SK-N-SH (cell line): ENCODE results near the gene CTNND1. TPM values are rescaled to one million over a fixed set of nuclear protein-coding genes. Genes with fewer than 3 reads are reported as not detected.

Experiments
- CTCF ChIA-PET: fragments of 300-600, 350-600 bp; formaldehyde crosslinking; extraction: SDS; loops from one replicate; lab custom pipeline; 2021; lab: Yijun Ruan, JAX
- POLR2A ChIA-PET: fragments of 350-600 bp; sonication (Branson Sonifier 250); formaldehyde crosslinking; extraction: SDS; loops from one replicate; lab custom pipeline; 2020; ENCODE audit warnings: antibody characterized with exemption, inconsistent platforms; lab: Yijun Ruan, JAX
- DNase-seq: peaks from one replicate; pipeline ENCODE4 v3.0.0; 2012
- H2AFZ ChIP-seq: fragments of 200-600 bp; sonication (generic); 2 replicates; pipeline ENCODE4 v1.8.1; 2016; ENCODE audit warnings: antibody characterized with exemption, mild to moderate bottlenecking, low read depth
- H3F3A ChIP-seq: fragments of 200-600 bp; sonication (generic); replicated peaks from 2 replicates; pipeline ENCODE3; 2016; ENCODE audit warnings: antibody characterized with exemption, mild to moderate bottlenecking; ENCODE audit not compliant: insufficient read depth
- H3K27ac ChIP-seq, 2 experiments: fragments of 200-500 bp in 1 of 2; fragments of 200-600 bp in 1 of 2; sonication (Bioruptor generic) in 1 of 2; sonication (generic), shearing (Covaris generic) in 1 of 2; 2 replicates each; pipeline versions ENCODE4 v1.5.1 to v1.6.1; 2014 to 2016; ENCODE audit warnings: low read depth in 2 of 2, inconsistent platforms in 1 of 2, low read length in 1 of 2, mild to moderate bottlenecking in 1 of 2, mixed read lengths in 1 of 2
- H3K27me3 ChIP-seq: fragments of 200-600 bp; sonication (generic), shearing (Covaris generic); 2 replicates; pipeline ENCODE4 v1.6.1; 2016; ENCODE audit warnings: mixed run types; ENCODE audit not compliant: insufficient read depth
- H3K36me3 ChIP-seq, 2 experiments: fragments of 200-500 bp in 1 of 2; fragments of 200-600 bp in 1 of 2; sonication (Bioruptor generic) in 1 of 2; sonication (generic) in 1 of 2; replicated peaks in 1 of 2; 2 replicates each; pipeline versions ENCODE3 to v1.5.1; 2014 to 2016; ENCODE audit warnings: low read length in 1 of 2, mild to moderate bottlenecking in 1 of 2; ENCODE audit not compliant: insufficient read depth in 2 of 2, control insufficient read depth in 1 of 2
- H3K4me1 ChIP-seq, 2 experiments: fragments of 200-500 bp in 1 of 2; fragments of 200-600 bp in 1 of 2; sonication (Bioruptor generic) in 1 of 2; sonication (generic), shearing (Covaris generic) in 1 of 2; 2 replicates each; pipeline versions ENCODE4 v1.5.1 to v1.6.1; 2014 to 2016; ENCODE audit warnings: low read depth in 1 of 2, low read length in 1 of 2, mixed run types in 1 of 2; ENCODE audit not compliant: insufficient read depth in 2 of 2, control insufficient read depth in 1 of 2
- H3K4me2 ChIP-seq: fragments of 200-600 bp; sonication (generic), shearing (Covaris generic); 2 replicates; pipeline ENCODE4 v1.6.1; 2017; ENCODE audit warnings: mixed run types
- H3K4me3 ChIP-seq, 2 experiments: fragments of 200-500 bp in 1 of 2; fragments of 200-600 bp in 1 of 2; sonication (Bioruptor generic) in 1 of 2; sonication (generic), shearing (Covaris generic) in 1 of 2; 2 replicates each; pipeline versions ENCODE4 v1.5.1 to v1.8.1; 2014 to 2016; ENCODE audit warnings: low read depth in 2 of 2, inconsistent platforms in 1 of 2, low read length in 1 of 2, mild to moderate bottlenecking in 1 of 2, mixed read lengths in 1 of 2, moderate library complexity in 1 of 2
- H3K79me2 ChIP-seq: fragments of 200-600 bp; sonication (generic); 2 replicates; pipeline ENCODE4 v1.8.1; 2017; ENCODE audit warnings: mild to moderate bottlenecking; ENCODE audit not compliant: insufficient read depth
- H3K9ac ChIP-seq: fragments of 200-600 bp; sonication (generic); 2 replicates; pipeline ENCODE4 v1.6.1; 2017; ENCODE audit warnings: mixed run types
- H3K9me2 ChIP-seq: fragments of 200-600 bp; sonication (generic); 2 replicates; pipeline ENCODE4 v1.6.1; 2017; ENCODE audit warnings: mixed run types
- H3K9me3 ChIP-seq: fragments of 200-600 bp; sonication (generic); 2 replicates; pipeline ENCODE4 v1.6.1; 2017; ENCODE audit warnings: mixed run types, mild to moderate bottlenecking, moderate library complexity
- H4K20me1 ChIP-seq: fragments of 200-600 bp; sonication (generic); 2 replicates; pipeline ENCODE4 v1.6.1; 2017; ENCODE audit warnings: mild to moderate bottlenecking, mixed run types; ENCODE audit not compliant: insufficient read depth
- CHD2 ChIP-seq: fragments of 150-350 bp; IDR thresholded peaks from 2 replicates; pipeline ENCODE4 v1.6.1; 2018; ENCODE audit warnings: low read length; ENCODE audit not compliant: partially characterized antibody
- CTCF ChIP-seq: fragments of 200-600 bp; sonication (generic); IDR thresholded peaks from 2 replicates; pipeline ENCODE4 v1.6.1; 2017; ENCODE audit warnings: antibody characterized with exemption, mild to moderate bottlenecking, moderate library complexity
- ELF1 ChIP-seq: IDR thresholded peaks from 2 replicates; pipeline ENCODE4 v1.4.0; 2012
- FOSL2 ChIP-seq: IDR thresholded peaks from 2 replicates; pipeline ENCODE4 v1.4.0; 2012; ENCODE audit warnings: low read depth, mild to moderate bottlenecking, moderate library complexity, borderline replicate concordance
- FOXJ3 ChIP-seq: sonication (generic); formaldehyde crosslinking; IDR thresholded peaks from 2 replicates; pipeline ENCODE4 v1.5.1; 2020; ENCODE audit warnings: mild to moderate bottlenecking, missing genetic modification reagents
- FOXM1 ChIP-seq: IDR thresholded peaks from 2 replicates; pipeline ENCODE4 v1.4.0; 2012; ENCODE audit warnings: low read depth, mild to moderate bottlenecking
- JUND ChIP-seq: IDR thresholded peaks from 2 replicates; pipeline ENCODE4 v1.4.0; 2012
- MAX ChIP-seq: IDR thresholded peaks from 2 replicates; pipeline ENCODE4 v1.4.0; 2012; ENCODE audit warnings: low read depth
- NFIC ChIP-seq: IDR thresholded peaks from 2 replicates; pipeline ENCODE4 v1.4.0; 2012; ENCODE audit warnings: borderline replicate concordance
- PBX3 ChIP-seq: IDR thresholded peaks from 2 replicates; pipeline ENCODE4; 2012
- RAD21 ChIP-seq: IDR thresholded peaks from 2 replicates; pipeline ENCODE4 v1.6.1; 2012; ENCODE audit warnings: mild to moderate bottlenecking, low read length
- RFX5 ChIP-seq: IDR thresholded peaks from 2 replicates; pipeline ENCODE4 v1.6.1; 2012; ENCODE audit warnings: mild to moderate bottlenecking, improper control_type of control experiment, low read length
- RXRA ChIP-seq: IDR thresholded peaks from 2 replicates; pipeline ENCODE4 v1.4.0; 2012; ENCODE audit warnings: low read depth, mild to moderate bottlenecking, borderline replicate concordance
- SMC3 ChIP-seq: IDR thresholded peaks from 2 replicates; pipeline ENCODE4 v1.6.1; 2012; ENCODE audit warnings: low read depth, low read length, improper control_type of control experiment
- USF1 ChIP-seq: IDR thresholded peaks from 2 replicates; pipeline ENCODE4 v1.4.0; 2012; ENCODE audit warnings: low read depth, borderline replicate concordance
- USF2 ChIP-seq: fragments of 150-350 bp; IDR thresholded peaks from 2 replicates; pipeline ENCODE4 v1.6.1; 2017; ENCODE audit warnings: antibody characterized with exemption, low read length, low read depth, borderline replicate concordance
- YY1 ChIP-seq: IDR thresholded peaks from 2 replicates; pipeline ENCODE4 v1.4.0; 2012; ENCODE audit warnings: low read depth, mild to moderate bottlenecking
- WGBS: methylation state at CpG from one replicate; pipeline ENCODE4 v1.1.6; 2017; ENCODE audit warnings: low lambda C conversion rate; 5-methylcytosine and 5-hydroxymethylcytosine counted together
- polyA plus RNA-seq, 3 experiments: library from polyadenylated mRNA; depleted of rRNA; stranded (reverse); fragments of >200 nt; gene quantifications; 2 replicates each; pipeline ENCODE4 v1.2.3, GENCODE V29; 2012

The CTNND1 gene
- polyA plus RNA-seq, 1 of the 3 experiments (the other 2 are of a cell fraction) = 39.4 TPM

- no peaks in the 10 kb centered on the region for H3K9me3 ChIP-seq
- H3K4me2 ChIP-seq = no peak overlapping the region
- no peaks in the 10 kb centered on the region for H3K79me2 ChIP-seq
- no peak for DNase-seq
- H3K9ac ChIP-seq = no peak overlapping the region
- H3K27ac ChIP-seq = no peak overlapping the region
- no peaks in the 10 kb centered on the region for H4K20me1 ChIP-seq
- 95% methylated on average over 5 of the region's 5 CpGs for WGBS
- ChIA-PET POLR2A (no interaction called here), CTCF (interaction anchor here (2.2 kb wide), 1 partner anchor 15 kb away, joined by 12 read pairs; no protein-coding TSS in a partner anchor)
- no peaks in the 10 kb centered on the region for H3K27me3 ChIP-seq
- peaks cover 65 to 71% of the 10 kb centered on the region in 2 experiments for H3K36me3 ChIP-seq
- H3K4me1 ChIP-seq = no peaks in the 10 kb centered on the region
- no peaks in the 10 kb centered on the region for H3K9me2 ChIP-seq
- no peaks in the 10 kb centered on the region for H3F3A ChIP-seq
- TF ChIP-seq RFX5 = no peak
- no peak for TF ChIP-seq RAD21
- TF ChIP-seq CTCF = no peak
- TF ChIP-seq MAX = no peak
- no peak for TF ChIP-seq PBX3
- no peak for TF ChIP-seq FOXM1
- no peak for TF ChIP-seq RXRA
- no peak for TF ChIP-seq JUND
- no peak overlapping the region for H2AFZ ChIP-seq
- H3K4me3 ChIP-seq = no peak overlapping the region
Observed at GRCh38 chr11:57815877-57816276, 54.3 kb downstream of the CTNND1 start.

- Histone ChIP-seq H3K4me1 (no peaks in the 10 kb centered on the region), H2AFZ (no peak overlapping the region), H3K36me3 (peaks cover 44 to 46% of the 10 kb centered on the region in 2 experiments), H3K4me3 (no peak overlapping the region), H4K20me1 (no peaks in the 10 kb centered on the region), H3K27ac (no peak overlapping the region), H3K79me2 (no peaks in the 10 kb centered on the region), H3K9ac (no peak overlapping the region), H3K27me3 (no peaks in the 10 kb centered on the region), H3K9me2 (no peaks in the 10 kb centered on the region), H3K9me3 (no peaks in the 10 kb centered on the region), H3K4me2 (no peak overlapping the region), H3F3A (no peaks in the 10 kb centered on the region)
- CTCF ChIA-PET = interaction anchor here (0.9 to 2.0 kb wide), 4 partner anchors 9 to 705 kb away, joined by 4 to 17 read pairs (median 4); no protein-coding TSS in a partner anchor
- no peak for DNase-seq
- POLR2A ChIA-PET = no interaction called here
- WGBS = 95% methylated on average over 1 of the region's 1 CpG
- TF ChIP-seq ELF1 (no peak), RAD21 (no peak), FOXM1 (no peak), CHD2 (no peak), NFIC (no peak), YY1 (no peak), FOXJ3 (CRISPR knock-in tag) (no peak), RXRA (no peak), CTCF (no peak), USF2 (no peak), FOSL2 (no peak), SMC3 (no peak), PBX3 (no peak), USF1 (no peak)
Observed at GRCh38 chr11:57818812-57819211, 57.2 kb downstream of the CTNND1 start.
